Endothelial cell of umbilical vein (primary cell): ENCODE results near the gene ENTPD6. TPM values are rescaled to one million over a fixed set of nuclear protein-coding genes. Genes with fewer than 3 reads are reported as not detected.

Experiments
- BruUV-seq: library from RNA; stranded (reverse); fragments of 400-500 nt; replicated peaks from 2 replicates; lab custom pipeline; 2021; lab: Mats Ljungman, UMichigan
- CTCF ChIA-PET: fragments of 300-600, 350-600 bp; sonication (Branson Sonifier 250); formaldehyde crosslinking; loops from one replicate; lab custom pipeline; 2021; ENCODE audit warnings: antibody characterized with exemption, inconsistent platforms; lab: Charles Lee
- POLR2A ChIA-PET: fragments of 300-600, 350-600 bp; sonication (Branson Sonifier 250); formaldehyde crosslinking; loops from one replicate; lab custom pipeline; 2021; ENCODE audit warnings: antibody characterized with exemption, inconsistent platforms; lab: Charles Lee
- DNase-seq: peaks from one replicate; pipeline ENCODE4 v3.0.0-alpha.2; 2011; ENCODE audit warnings: low read depth, low spot score
- FAIRE-seq: peaks from 2 replicates; lab custom pipeline; 2011; peaks lifted over from hg19 to GRCh38; lab: Jason Lieb, UNC
- H2AFZ ChIP-seq: 2 replicates; pipeline ENCODE4 v1.6.0; 2012; ENCODE audit warnings: low read depth, low read length, control low read depth, inconsistent platforms
- H3K27ac ChIP-seq: 2 replicates; pipeline ENCODE4 v1.5.1; 2011; ENCODE audit warnings: low read depth, mild to moderate bottlenecking, control low read depth, low read length, moderate library complexity; ENCODE audit not compliant: insufficient read depth
- H3K27me3 ChIP-seq, 2 experiments: 2 replicates each; pipeline versions ENCODE4 v1.6.0 to v1.6.1; 2011; ENCODE audit warnings: low read length in 2 of 2, mixed read lengths in 1 of 2; ENCODE audit not compliant: control insufficient read depth in 2 of 2, insufficient read depth in 2 of 2
- H3K36me3 ChIP-seq, 2 experiments: 2 replicates in 1 of 2; 3 replicates in 1 of 2; pipeline ENCODE4 v1.5.1; 2011; ENCODE audit warnings: low read length in 2 of 2, mild to moderate bottlenecking in 1 of 2, moderate library complexity in 1 of 2; ENCODE audit not compliant: control insufficient read depth in 2 of 2, insufficient read depth in 2 of 2; ENCODE audit errors: extremely low read depth in 1 of 2
- H3K4me1 ChIP-seq: 3 replicates; pipeline ENCODE4 v1.5.1; 2011; ENCODE audit warnings: mild to moderate bottlenecking, low read length; ENCODE audit not compliant: control insufficient read depth, insufficient read depth; ENCODE audit errors: extremely low read depth
- H3K4me2 ChIP-seq: 2 replicates; pipeline ENCODE4 v1.6.1; 2011; ENCODE audit warnings: low read length, control low read depth, mixed read lengths; ENCODE audit not compliant: insufficient read depth
- H3K4me3 ChIP-seq, 3 experiments: fragments of 200-600 bp in 1 of 3; sonication (generic), shearing (Covaris generic) in 1 of 3; replicated peaks in 1 of 3; 2 replicates each; pipeline ENCODE4 v1.5.1; 2011 to 2016; ENCODE audit warnings: control low read depth in 3 of 3, low read length in 3 of 3, mild to moderate bottlenecking in 2 of 3, inconsistent platforms in 1 of 3, low read depth in 1 of 3, moderate library complexity in 1 of 3; ENCODE audit not compliant: insufficient read depth in 1 of 3
- H3K79me2 ChIP-seq: 2 replicates; pipeline ENCODE4 v1.6.0; 2012; ENCODE audit warnings: low read length, inconsistent platforms; ENCODE audit not compliant: control insufficient read depth, insufficient read depth
- H3K9ac ChIP-seq: replicated peaks from 2 replicates; pipeline ENCODE3; 2011; ENCODE audit warnings: low read length, control low read depth; ENCODE audit not compliant: insufficient read depth; ENCODE audit errors: extremely low read depth
- H3K9me1 ChIP-seq: replicated peaks from 3 replicates; pipeline ENCODE4 v1.6.0; 2011; ENCODE audit warnings: mild to moderate bottlenecking, low read length; ENCODE audit not compliant: control insufficient read depth, insufficient read depth; ENCODE audit errors: extremely low read depth
- H3K9me3 ChIP-seq: replicated peaks from 2 replicates; pipeline ENCODE4 v1.5.1; 2012; ENCODE audit warnings: low read length, inconsistent platforms; ENCODE audit not compliant: control insufficient read depth, insufficient read depth
- H4K20me1 ChIP-seq: replicated peaks from 2 replicates; pipeline ENCODE3; 2011; ENCODE audit warnings: mild to moderate bottlenecking, low read length; ENCODE audit not compliant: control insufficient read depth, insufficient read depth; ENCODE audit errors: extremely low read depth
- CTCF ChIP-seq, 2 donors: IDR thresholded peaks; 1 replicate in 1 of 2; 2 replicates in 1 of 2; pipeline ENCODE4 v1.5.1; 2011; ENCODE audit warnings: low read length in 2 of 2, mild to moderate bottlenecking in 2 of 2, moderate library complexity in 2 of 2, control low read depth in 1 of 2, inconsistent platforms in 1 of 2, low read depth in 1 of 2; ENCODE audit not compliant: insufficient read depth in 1 of 2; ENCODE audit errors: extremely low read depth in 1 of 2
- EZH2 ChIP-seq: IDR thresholded peaks from 2 replicates; pipeline ENCODE4 v1.6.1; 2012; ENCODE audit warnings: borderline replicate concordance, low read depth, mild to moderate bottlenecking, moderate library complexity, low read length, inconsistent platforms; ENCODE audit not compliant: severe bottlenecking
- FOS ChIP-seq: IDR thresholded peaks from 2 replicates; pipeline ENCODE4 v1.6.1; 2011; ENCODE audit warnings: mild to moderate bottlenecking, low read length, moderate library complexity, borderline replicate concordance; ENCODE audit not compliant: insufficient read depth
- GATA2 ChIP-seq: IDR thresholded peaks from 2 replicates; pipeline ENCODE4 v1.7.0; 2011; ENCODE audit warnings: low read depth, mild to moderate bottlenecking, moderate library complexity, mixed read lengths, low read length; ENCODE audit not compliant: insufficient read length, insufficient read depth
- JUN ChIP-seq: IDR thresholded peaks from 2 replicates; pipeline ENCODE4 v1.6.1; 2011; ENCODE audit warnings: borderline replicate concordance, low read depth; ENCODE audit not compliant: insufficient read length, insufficient read depth
- MAX ChIP-seq: IDR thresholded peaks from 2 replicates; pipeline ENCODE4 v1.6.1; 2011; ENCODE audit not compliant: insufficient read depth, insufficient read length
- MYC ChIP-seq: IDR thresholded peaks from one replicate; pipeline ENCODE4 v1.6.1; 2011; ENCODE audit warnings: mild to moderate bottlenecking, low read depth, low read length
- POLR2A ChIP-seq: IDR thresholded peaks from 2 replicates; pipeline ENCODE4 v1.6.1; 2012; ENCODE audit warnings: low read depth, mild to moderate bottlenecking, control low read depth, low read length
- POLR2AphosphoS5 ChIP-seq: IDR thresholded peaks from 2 replicates; pipeline ENCODE4 v1.6.1; 2012; ENCODE audit warnings: low read depth, mild to moderate bottlenecking, control low read depth, low read length, moderate library complexity; ENCODE audit not compliant: insufficient read depth
- dilution Hi-C: fragments of 300-500 bp; cut with MboI; formaldehyde crosslinking; loops from one replicate; pipeline ENCODE4 v1.15.0; 2019; ENCODE audit warnings: low sequenced_read_pairs; ENCODE audit not compliant: extremely low pct_ligation_motif_present
- intact Hi-C: fragments of 100-400 bp; cut with micrococcal nuclease; formaldehyde crosslinking; loops from one replicate; pipeline ENCODE4 v1.10.0; 2022
- polyA plus RNA-seq, 4 experiments: library from polyadenylated mRNA; depleted of rRNA in 3 of 4; stranded (reverse) in 3 of 4; unstranded in 1 of 4; fragments of >200 nt; gene quantifications; 2 replicates each; pipeline versions ENCODE4 v1.2.1 to v1.2.3, GENCODE V29; 2011 to 2012; ENCODE audit warnings: missing spikeins in 1 of 4
- total RNA-seq: library from RNA; stranded (reverse); gene quantifications from 2 replicates; pipeline ENCODE4 v1.2.3, GENCODE V29; 2021

Gene ENTPD6
- total and polyA plus RNA-seq, 2 donors (not counting 3 experiments of a cell fraction or from before 2014, with no cell fraction given), result 51.2 to 86.3 TPM

GRCh38 chr20:25206548-25206947 is 11.0 kb downstream of the ENTPD6 start:
- TF ChIP-seq POLR2A, result no peak
- intact Hi-C loops, result no loop called here
- BruUV-seq, result no TSS peak

GRCh38 chr20:25207149-25207959 is 11.8 kb downstream of the ENTPD6 start:
- H3K27me3 ChIP-seq, result no peaks in the 10 kb centered on the region
- H3K79me2 ChIP-seq, result peaks cover 8% of the 10 kb centered on the region
- no peak overlapping the region for H3K4me2 ChIP-seq
- H4K20me1 ChIP-seq, result no peaks in the 10 kb centered on the region
- no peak overlapping the region for H3K9ac ChIP-seq
- ChIA-PET POLR2A (no interaction called here), CTCF (interaction anchor here (1.4 kb wide), 1 partner anchor 11 kb away, joined by 3 read pairs; the partner anchor contains the start of gene ENTPD6)
- H2AFZ ChIP-seq, result no peak overlapping the region
- dilution Hi-C loops, result no loop called here
- no peaks in the 10 kb centered on the region for H3K9me1 ChIP-seq
- no peak for TF ChIP-seq POLR2A
- TF ChIP-seq POLR2AphosphoS5, result no peak
- TF ChIP-seq JUN, result no peak
- TF ChIP-seq MYC, result no peak
- TF ChIP-seq GATA2, result no peak
- no peak for TF ChIP-seq CTCF (IDR thresholded peaks at IDR 0.05; ENCODE audit: extremely low read depth in 1 of 2, insufficient read depth in 1 of 2, low read depth in 1 of 2, low read length in 2 of 2)
- no peak for TF ChIP-seq EZH2
- no peak for TF ChIP-seq MAX
- TF ChIP-seq FOS, result no peak
- no peak overlapping the region for H3K4me3 ChIP-seq
- H3K36me3 ChIP-seq, result peaks cover 0 to 4% of the 10 kb centered on the region in 2 experiments
- no peaks in the 10 kb centered on the region for H3K9me3 ChIP-seq
- no TSS peak for BruUV-seq
- no peak for DNase-seq
- H3K27ac ChIP-seq, result no peak overlapping the region
- intact Hi-C loops, result no loop called here
- no peaks in the 10 kb centered on the region for H3K4me1 ChIP-seq
- no peak for FAIRE-seq

More at GRCh38 chr20:25206548-25206947, 11.0 kb downstream of the ENTPD6 start:
- no peaks in the 10 kb centered on the region for H4K20me1 ChIP-seq
- H3K27me3 ChIP-seq, result no peaks in the 10 kb centered on the region
- no peak overlapping the region for H3K9ac ChIP-seq
- ChIA-PET CTCF (no interaction called here), POLR2A (no interaction called here)
- no peaks in the 10 kb centered on the region for H3K9me3 ChIP-seq
- H3K4me2 ChIP-seq, result no peak overlapping the region
- DNase-seq, result no peak
- no peaks in the 10 kb centered on the region for H3K4me1 ChIP-seq
- H3K27ac ChIP-seq, result no peak overlapping the region
- no peak for FAIRE-seq
- dilution Hi-C loops, result no loop called here
- no peaks in the 10 kb centered on the region for H3K36me3 ChIP-seq
- no peak overlapping the region for H2AFZ ChIP-seq
- H3K9me1 ChIP-seq, result no peaks in the 10 kb centered on the region
- peaks cover 9% of the 10 kb centered on the region for H3K79me2 ChIP-seq
- H3K4me3 ChIP-seq, result no peak overlapping the region
